A673 (cell line): ENCODE results near the gene TMEM214. TPM values are rescaled to one million over a fixed set of nuclear protein-coding genes. Genes with fewer than 3 reads are reported as not detected.

Source experiments
- BruUV-seq: library from RNA; stranded (reverse); fragments of 400-500 nt; replicated peaks from 2 replicates; lab custom pipeline; 2021; lab: Mats Ljungman, UMichigan
- CTCF ChIA-PET: fragments of 300-600 bp; sonication (Branson Sonifier 250); formaldehyde crosslinking; loops from one replicate; lab custom pipeline; 2022; ENCODE audit warnings: antibody characterized with exemption; lab: Charles Lee
- POLR2A ChIA-PET: fragments of 300-600 bp; sonication (Branson Sonifier 250); formaldehyde crosslinking; loops from one replicate; lab custom pipeline; 2022; ENCODE audit warnings: antibody characterized with exemption; ENCODE audit not compliant: low non-redundant PET; lab: Charles Lee
- DNase-seq: peaks from one replicate; pipeline ENCODE4 v3.0.0-alpha.2; 2015; ENCODE audit warnings: low spot score
- H3K27ac ChIP-seq: fragments of 200-600 bp; sonication (generic); 2 replicates; pipeline ENCODE4 v1.5.1; 2016; ENCODE audit warnings: mixed run types, low read depth, mild to moderate bottlenecking, mixed read lengths, antibody characterized with exemption, low read length; ENCODE audit not compliant: poor library complexity, severe bottlenecking
- H3K27me3 ChIP-seq: fragments of 200-600 bp; sonication (generic); replicated peaks from 2 replicates; pipeline ENCODE4 v1.6.1; 2017; ENCODE audit warnings: mixed run types, low read depth, mild to moderate bottlenecking, mixed read lengths, antibody characterized with exemption, low read length; ENCODE audit not compliant: insufficient read depth, poor library complexity
- H3K36me3 ChIP-seq: fragments of 200-600 bp; sonication (generic); 2 replicates; pipeline ENCODE4 v1.6.1; 2016; ENCODE audit warnings: mixed run types, mild to moderate bottlenecking, mixed read lengths, antibody characterized with exemption, low read length; ENCODE audit not compliant: insufficient read depth, poor library complexity, severe bottlenecking
- H3K4me1 ChIP-seq: fragments of 200-600 bp; sonication (generic); 2 replicates; pipeline ENCODE4 v1.6.1; 2017; ENCODE audit warnings: mixed run types, mild to moderate bottlenecking, mixed read lengths, antibody characterized with exemption, low read length; ENCODE audit not compliant: insufficient read depth, poor library complexity, severe bottlenecking
- H3K4me3 ChIP-seq: fragments of 200-600 bp; sonication (generic); 2 replicates; pipeline ENCODE4 v1.5.1; 2016; ENCODE audit warnings: low read depth, mixed run types, mild to moderate bottlenecking, mixed read lengths, low read length; ENCODE audit not compliant: poor library complexity, severe bottlenecking
- H3K9me3 ChIP-seq: fragments of 200-600 bp; sonication (generic); 2 replicates; pipeline ENCODE4 v1.6.1; 2016; ENCODE audit warnings: mixed run types, low read depth, mild to moderate bottlenecking, mixed read lengths, antibody characterized with exemption, low read length; ENCODE audit not compliant: poor library complexity, severe bottlenecking
- EZH2 ChIP-seq: fragments of 200-600 bp; sonication (generic); IDR thresholded peaks from 2 replicates; pipeline ENCODE4 v1.6.1; 2017; ENCODE audit warnings: borderline replicate concordance, low read depth, mild to moderate bottlenecking, mixed read lengths, antibody characterized with exemption, low read length; ENCODE audit not compliant: poor library complexity, severe bottlenecking
- intact Hi-C: fragments of 100-400 bp; cut with micrococcal nuclease; formaldehyde crosslinking; loops from one replicate; pipeline ENCODE4 v1.10.0; 2022; ENCODE audit not compliant: unreplicated experiment
- total RNA-seq: library from RNA; stranded (reverse); gene quantifications from 2 replicates; pipeline ENCODE4 v1.2.3, GENCODE V29; 2021
- TF ChIP-seq, protein P1 (sequence below): fragments of 300-800, 200-600 bp; sonication (generic); conservative IDR thresholded peaks from 2 replicates; pipeline ENCODE4 v1.5.1; 2017; ENCODE audit warnings: low read depth, mild to moderate bottlenecking, antibody characterized with exemption, low read length, moderate library complexity, mixed read lengths

The TMEM214 gene
- total RNA-seq, 1 experiment from 2014 or later, result 76.7 TPM

DNA sequence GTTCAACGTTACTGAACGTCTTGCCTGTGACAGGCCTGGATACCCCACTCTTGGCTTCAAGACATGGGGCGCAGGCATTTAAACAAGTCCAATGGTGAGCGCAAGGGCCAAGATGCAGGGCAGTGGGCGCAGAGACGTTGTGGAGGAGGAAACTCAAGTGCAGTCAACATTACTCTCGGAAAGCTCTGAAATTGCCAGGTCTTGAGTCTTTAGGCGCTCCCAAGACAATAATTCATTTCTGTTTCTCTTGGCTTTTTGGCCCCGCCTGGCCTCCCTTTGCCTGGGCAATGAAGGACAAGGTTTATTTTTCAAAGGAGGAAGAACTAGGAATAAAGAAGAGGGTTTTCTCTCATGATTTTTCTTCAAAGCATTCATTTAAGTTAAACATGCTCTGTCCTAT, 13.3 kb upstream of the TMEM214 start:
- Histone ChIP-seq H3K4me1 (peaks cover 21% of the 10 kb centered on the region), H3K4me3 (no peak overlapping the region), H3K36me3 (no peaks in the 10 kb centered on the region), H3K27me3 (no peaks in the 10 kb centered on the region), H3K27ac (no peak overlapping the region), H3K9me3 (no peaks in the 10 kb centered on the region)
- TF ChIP-seq, protein P1, sequence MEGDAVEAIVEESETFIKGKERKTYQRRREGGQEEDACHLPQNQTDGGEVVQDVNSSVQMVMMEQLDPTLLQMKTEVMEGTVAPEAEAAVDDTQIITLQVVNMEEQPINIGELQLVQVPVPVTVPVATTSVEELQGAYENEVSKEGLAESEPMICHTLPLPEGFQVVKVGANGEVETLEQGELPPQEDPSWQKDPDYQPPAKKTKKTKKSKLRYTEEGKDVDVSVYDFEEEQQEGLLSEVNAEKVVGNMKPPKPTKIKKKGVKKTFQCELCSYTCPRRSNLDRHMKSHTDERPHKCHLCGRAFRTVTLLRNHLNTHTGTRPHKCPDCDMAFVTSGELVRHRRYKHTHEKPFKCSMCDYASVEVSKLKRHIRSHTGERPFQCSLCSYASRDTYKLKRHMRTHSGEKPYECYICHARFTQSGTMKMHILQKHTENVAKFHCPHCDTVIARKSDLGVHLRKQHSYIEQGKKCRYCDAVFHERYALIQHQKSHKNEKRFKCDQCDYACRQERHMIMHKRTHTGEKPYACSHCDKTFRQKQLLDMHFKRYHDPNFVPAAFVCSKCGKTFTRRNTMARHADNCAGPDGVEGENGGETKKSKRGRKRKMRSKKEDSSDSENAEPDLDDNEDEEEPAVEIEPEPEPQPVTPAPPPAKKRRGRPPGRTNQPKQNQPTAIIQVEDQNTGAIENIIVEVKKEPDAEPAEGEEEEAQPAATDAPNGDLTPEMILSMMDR, result no peak
- no peak for TF ChIP-seq EZH2
- POLR2A ChIA-PET, result no interaction called here
- no TSS peak for BruUV-seq
- no peak for DNase-seq
- intact Hi-C loops, result loop anchor here (5.0 kb wide), 1 partner anchor 412 kb away; no protein-coding TSS in a partner anchor
- CTCF ChIA-PET, result no interaction called here

GRCh38 chr2:27019931-27020855, 12.6 kb upstream of the TMEM214 start:
- no peak for TF ChIP-seq EZH2
- TF ChIP-seq, protein P1, result no peak
- ChIA-PET CTCF (no interaction called here), POLR2A (no interaction called here)
- no peaks in the 10 kb centered on the region for H3K27me3 ChIP-seq
- intact Hi-C loops, result loop anchor here (5.0 kb wide), 1 partner anchor 413 kb away; no protein-coding TSS in a partner anchor
- H3K27ac ChIP-seq, result no peak overlapping the region
- BruUV-seq, result no TSS peak
- peaks cover 19% of the 10 kb centered on the region for H3K4me1 ChIP-seq
- no peak for DNase-seq
- H3K9me3 ChIP-seq, result no peaks in the 10 kb centered on the region
- H3K4me3 ChIP-seq, result no peak overlapping the region
- no peaks in the 10 kb centered on the region for H3K36me3 ChIP-seq

GRCh38 chr2:27021253-27022049, 11.3 kb upstream of the TMEM214 start:
- peaks cover 7% of the 10 kb centered on the region for H3K4me1 ChIP-seq
- no peaks in the 10 kb centered on the region for H3K9me3 ChIP-seq
- ChIA-PET CTCF (no interaction called here), POLR2A (no interaction called here)
- no peak for DNase-seq
- no peaks in the 10 kb centered on the region for H3K27me3 ChIP-seq
- TF ChIP-seq, protein P1, result no peak
- TF ChIP-seq EZH2, result no peak
- intact Hi-C loops, result no loop called here
- no peak overlapping the region for H3K4me3 ChIP-seq
- BruUV-seq, result no TSS peak
- H3K36me3 ChIP-seq, result no peaks in the 10 kb centered on the region
- no peak overlapping the region for H3K27ac ChIP-seq
